T-cell (primary cell): ENCODE results near the gene ALG8. TPM values are rescaled to one million over a fixed set of nuclear protein-coding genes. Genes with fewer than 3 reads are reported as not detected.
"Not testable (repeated sequence)": the region's sequence is repeated elsewhere in the genome, so short reads cannot be mapped to it uniquely, and the experiment has no call there.

Source experiments
- ATAC-seq, 4 experiments: fragments of 200-7000 bp in 3 of 4; fragments of 150-1000 bp in 1 of 4; cut with Tn5 transposase; replicated peaks in 1 of 4; 1 replicate in 3 of 4; 2 replicates in 1 of 4; pipeline ENCODE4 v1.10.0; 2021; ENCODE audit warnings: moderate library complexity in 3 of 4, mild to moderate bottlenecking in 2 of 4, moderate number of reproducible peaks in 1 of 4
- CTCF ChIA-PET, 2 donors: fragments of 300-600 bp; sonication (Branson Sonifier 250); formaldehyde crosslinking; loops; one replicate each; lab custom pipeline; 2022; ENCODE audit warnings: antibody characterized with exemption in 2 of 2; lab: Charles Lee
- POLR2A ChIA-PET, 2 donors: fragments of 300-600 bp; sonication (Branson Sonifier 250); formaldehyde crosslinking; loops; one replicate each; lab custom pipeline; 2022; ENCODE audit warnings: antibody characterized with exemption in 2 of 2; lab: Charles Lee
- DNase-seq, 35 experiments: peaks; one replicate each; pipeline versions ENCODE4 v3.0.0 to v3.0.0-alpha.2; 2013 to 2023
- H3K27ac ChIP-seq: one replicate; pipeline ENCODE4 v1.5.1; 2013; ENCODE audit warnings: low read length
- H3K27me3 ChIP-seq, 2 experiments: replicated peaks in 1 of 2; 1 replicate in 1 of 2; 2 replicates in 1 of 2; pipeline versions ENCODE4 v1.6.1 to v1.7.0; 2013; ENCODE audit warnings: low read length in 1 of 2, mixed read lengths in 1 of 2; ENCODE audit not compliant: control insufficient read depth in 2 of 2, insufficient read depth in 2 of 2; ENCODE audit errors: extremely low read depth in 1 of 2
- H3K36me3 ChIP-seq, 2 donors: 1 replicate in 1 of 2; 2 replicates in 1 of 2; pipeline versions ENCODE4 v1.6.1 to v1.7.0; 2013; ENCODE audit warnings: low read length in 1 of 2; ENCODE audit not compliant: control insufficient read depth in 2 of 2, insufficient read depth in 1 of 2; ENCODE audit errors: extremely low read depth in 1 of 2
- H3K4me1 ChIP-seq, 2 experiments: 1 replicate in 1 of 2; 2 replicates in 1 of 2; pipeline versions ENCODE4 v1.6.1 to v1.7.0; 2013; ENCODE audit warnings: low read length in 2 of 2, mixed read lengths in 1 of 2; ENCODE audit not compliant: insufficient read depth in 2 of 2, control insufficient read depth in 1 of 2; ENCODE audit errors: extremely low read depth in 1 of 2
- H3K4me3 ChIP-seq, 2 donors: 1 replicate in 1 of 2; 2 replicates in 1 of 2; pipeline versions ENCODE4 v1.5.1 to v1.7.0; 2013; ENCODE audit warnings: mild to moderate bottlenecking in 2 of 2, low read length in 1 of 2, moderate library complexity in 1 of 2; ENCODE audit not compliant: control insufficient read depth in 1 of 2; ENCODE audit errors: extremely low read depth in 1 of 2
- H3K9me3 ChIP-seq: 2 replicates; pipeline ENCODE4 v1.7.0; 2013
- H3K27ac Mint-ChIP-seq, 2 donors: one replicate each; pipeline ENCODE4 v1.8.0; 2020 to 2021; ENCODE audit warnings: mild to moderate bottlenecking in 2 of 2, mixed read lengths in 2 of 2
- H3K27me3 Mint-ChIP-seq, 2 donors: one replicate each; pipeline ENCODE4 v1.8.0; 2021 to 2022; ENCODE audit warnings: mixed read lengths in 2 of 2
- H3K36me3 Mint-ChIP-seq: one replicate; pipeline ENCODE4 v1.8.0; 2021; ENCODE audit warnings: mixed read lengths
- H3K4me1 Mint-ChIP-seq, 3 donors: one replicate each; pipeline ENCODE4 v1.8.0; 2020 to 2022; ENCODE audit warnings: mixed read lengths in 3 of 3, mild to moderate bottlenecking in 1 of 3
- H3K4me3 Mint-ChIP-seq, 3 donors: one replicate each; pipeline ENCODE4 v1.8.0; 2020 to 2022; ENCODE audit warnings: mild to moderate bottlenecking in 3 of 3, mixed read lengths in 3 of 3, moderate library complexity in 3 of 3
- H3K9me3 Mint-ChIP-seq, 3 donors: one replicate each; pipeline ENCODE4 v1.8.0; 2020 to 2022; ENCODE audit warnings: mixed read lengths in 3 of 3
- WGBS: methylation state at CpG from one replicate; pipeline ENCODE4 v1.1.5; 2013; ENCODE audit warnings: missing lambda C conversion rate; ENCODE audit not compliant: insufficient coverage; 5-methylcytosine and 5-hydroxymethylcytosine counted together
- total RNA-seq, 35 experiments: library from RNA in 6 of 35; stranded (reverse) in 6 of 35; fragments of 120-200 nt in 1 of 35; gene quantifications; one replicate each; pipeline versions ENCODE4 v1.2.1 to v1.2.4 and lab custom pipeline; 2013 to 2026

ALG8 gene
- total RNA-seq, 5 donors from 2014 or later (not counting 1 experiment from before 2014, with no cell fraction given): 23.1 to 34.1 (median 31.8) TPM

DNA sequence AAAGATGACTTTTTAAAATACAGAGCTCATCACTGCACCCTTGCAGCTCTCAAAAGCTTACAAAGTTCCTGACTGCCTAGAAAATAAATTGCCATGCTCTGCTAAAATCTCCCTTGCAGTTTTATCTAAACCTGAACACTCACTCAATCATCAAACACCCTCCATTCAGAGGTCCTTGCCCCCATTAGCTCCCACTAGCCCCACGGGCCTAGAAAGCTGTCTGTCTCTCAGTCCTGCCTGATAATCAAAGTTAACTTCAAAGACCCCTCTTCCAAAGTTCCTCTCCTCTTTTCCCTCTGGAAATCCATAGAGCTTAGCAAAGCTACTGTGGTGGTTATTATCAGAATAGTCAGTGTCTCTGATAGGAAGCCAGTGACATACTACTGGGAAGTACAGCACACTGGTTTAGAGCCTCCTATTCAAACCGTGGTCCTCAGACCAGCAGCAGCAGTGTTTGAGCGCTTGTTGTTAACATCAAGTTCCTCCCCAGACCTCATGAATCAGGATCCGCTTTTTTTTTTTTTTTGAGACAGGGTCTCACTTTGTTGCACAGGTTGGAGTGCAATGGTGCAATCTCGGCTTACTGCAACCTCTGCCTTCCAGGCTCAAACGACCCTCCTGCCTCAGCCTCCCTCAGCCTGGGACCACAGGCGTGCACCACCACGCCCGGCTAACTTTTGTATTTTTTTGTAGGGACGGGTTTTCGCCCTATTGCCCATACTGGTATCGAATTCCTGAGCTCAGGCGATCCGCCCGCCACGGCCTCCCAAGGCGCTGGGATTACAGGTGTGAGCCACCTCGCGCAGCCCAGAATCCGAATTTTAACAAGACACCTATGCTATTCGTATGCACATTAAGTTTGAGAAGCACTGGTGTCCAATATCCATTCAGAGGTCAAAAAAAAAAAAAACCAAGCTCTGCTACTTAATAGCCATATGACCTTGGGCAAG lies 60.9 kb downstream of the ALG8 start:
- Mint-ChIP-seq H3K27me3 (no peaks in the 10 kb centered on the region), H3K9me3 (no peaks in the 10 kb centered on the region), H3K4me3 (peak overlapping the region; percentile 87 to 95 (median 93)), H3K36me3 (peaks cover 6% of the 10 kb centered on the region), H3K27ac (peak overlapping the region; percentile 63 to 98), H3K4me1 (peaks cover 53 to 70% (median 61%) of the 10 kb centered on the region in 3 donors)
- H3K4me1 ChIP-seq: peaks cover 16 to 52% of the 10 kb centered on the region in 2 experiments
- peak in 1 of 35 experiments; percentile 7 for DNase-seq
- H3K9me3 ChIP-seq: no peaks in the 10 kb centered on the region
- H3K27me3 ChIP-seq: no peaks in the 10 kb centered on the region
- H3K36me3 ChIP-seq: peaks cover 2 to 6% of the 10 kb centered on the region in 2 donors
- POLR2A ChIA-PET: interaction anchor here (0.6 to 0.9 kb wide), 3 partner anchors 61 to 128 kb away, joined by 3 read pairs; partner anchors contain the start of gene ALG8 (in 1 of the 2)
- no peak for ATAC-seq
- H3K4me3 ChIP-seq: peak overlapping the region; percentile 79 to 95
- 38% methylated on average over 11 of the region's 21 CpGs for WGBS
- H3K27ac ChIP-seq: no peak overlapping the region
- CTCF ChIA-PET: interaction anchor here (0.5 to 1.4 kb wide), 9 partner anchors 32 to 837 kb away, joined by 3 to 7 read pairs (median 3); partner anchors contain the start of genes INTS4 (in 1 of the 2) and NARS2 (in 1 of the 2)

DNA sequence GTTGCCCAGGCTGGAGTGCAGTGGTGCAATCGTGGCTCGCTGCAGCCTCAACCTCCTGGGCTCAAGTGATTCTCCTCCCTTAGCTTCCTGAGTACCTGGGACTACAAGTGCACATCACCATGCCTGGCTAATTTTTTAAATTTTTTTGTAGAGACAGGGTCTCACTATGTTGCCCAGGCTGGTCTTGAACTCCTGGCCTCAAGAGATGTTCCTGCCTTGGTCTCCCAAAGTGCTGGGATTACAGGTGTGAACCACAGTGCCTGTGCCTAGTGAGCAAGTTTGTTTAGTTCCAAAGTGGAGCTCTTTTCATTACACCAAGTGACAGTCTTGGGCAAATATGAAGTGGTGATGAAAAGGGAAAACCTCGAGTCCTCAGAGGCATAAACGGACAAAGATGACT lies 61.8 kb downstream of the ALG8 start:
- not testable (repeated sequence) for H3K9me3 ChIP-seq, ATAC-seq, H3K36me3 Mint-ChIP-seq, H3K27me3 ChIP-seq, H3K9me3 Mint-ChIP-seq, H3K27me3 Mint-ChIP-seq, H3K27ac ChIP-seq, H3K36me3 ChIP-seq, DNase-seq
- Histone ChIP-seq H3K4me1 (peaks cover 16 to 52% of the 10 kb centered on the region in 2 experiments), H3K4me3 (peak overlapping the region in 1 of 2 donors; percentile 0)
- Mint-ChIP-seq H3K27ac (peak overlapping the region; percentile 23 to 61), H3K4me3 (peak overlapping the region; percentile 87 to 95 (median 93)), H3K4me1 (peaks cover 53 to 71% (median 65%) of the 10 kb centered on the region in 3 donors)
- 81% methylated on average over 4 of the region's 4 CpGs for WGBS
- ChIA-PET POLR2A (interaction anchor here in 1 of 2 donors (0.6 kb wide), 1 partner anchor 350 kb away, joined by 3 read pairs; no protein-coding TSS in a partner anchor), CTCF (interaction anchor here (0.6 to 1.4 kb wide), 5 partner anchors 8 to 486 kb away, joined by 3 to 7 read pairs (median 4); partner anchors contain the start of genes ALG8 (in 1 of the 2) and INTS4 (in 1 of the 2))

DNA sequence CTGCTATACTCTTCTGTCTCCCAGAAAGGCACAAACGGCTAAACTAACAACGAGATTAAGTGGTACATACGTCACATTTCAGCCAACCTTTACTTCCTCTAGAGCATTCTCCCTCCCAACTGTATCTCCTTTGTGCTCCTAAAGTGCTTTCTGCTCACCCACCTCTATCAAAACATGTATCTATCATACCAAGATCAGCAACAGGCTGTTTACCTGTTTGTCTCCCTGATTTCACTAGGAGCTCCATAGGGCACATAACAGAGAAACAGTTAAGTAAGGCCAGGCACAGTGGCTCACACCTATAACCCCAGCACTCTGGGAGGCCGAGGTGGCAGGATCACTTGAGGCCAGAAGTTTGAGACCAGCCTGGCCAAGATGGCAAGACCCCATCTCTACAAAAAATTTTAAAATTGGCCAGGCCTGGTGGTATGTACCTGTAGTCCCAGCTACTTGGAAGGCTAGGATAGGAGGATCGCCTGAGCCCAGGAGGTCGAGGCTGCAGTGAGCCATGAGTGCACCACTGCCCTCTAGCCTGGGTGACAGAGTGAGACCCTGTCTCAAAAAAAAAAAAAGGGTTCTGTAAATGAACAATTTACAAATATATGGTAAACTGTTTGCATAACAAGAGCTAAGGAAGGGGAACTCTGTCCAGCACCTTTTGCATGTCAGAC lies 62.6 kb downstream of the ALG8 start:
- Mint-ChIP-seq H3K27me3 (no peaks in the 10 kb centered on the region), H3K4me1 (peaks cover 51 to 70% (median 67%) of the 10 kb centered on the region in 3 donors), H3K4me3 (peak overlapping the region; percentile 0 to 87 (median 14)), H3K27ac (peak overlapping the region in 1 of 2 donors; percentile 15), H3K36me3 (peaks cover 14% of the 10 kb centered on the region), H3K9me3 (no peaks in the 10 kb centered on the region)
- Histone ChIP-seq H3K9me3 (no peaks in the 10 kb centered on the region), H3K4me3 (no peak overlapping the region), H3K4me1 (peaks cover 16 to 52% of the 10 kb centered on the region in 2 experiments), H3K27me3 (no peaks in the 10 kb centered on the region), H3K27ac (no peak overlapping the region), H3K36me3 (peaks cover 6 to 8% of the 10 kb centered on the region in 2 donors)
- ChIA-PET POLR2A (interaction anchor here in 1 of 2 donors (0.6 to 0.9 kb wide), 2 partner anchors 9 to 350 kb away, joined by 3 to 5 read pairs; no protein-coding TSS in a partner anchor), CTCF (interaction anchor here in 1 of 2 donors (0.6 to 1.2 kb wide), 3 partner anchors 7 to 487 kb away, joined by 3 to 4 read pairs (median 3); partner anchors contain the start of gene ALG8)
- no peak for ATAC-seq
- no peak for DNase-seq
- WGBS: 71% methylated on average over 5 of the region's 6 CpGs

DNA sequence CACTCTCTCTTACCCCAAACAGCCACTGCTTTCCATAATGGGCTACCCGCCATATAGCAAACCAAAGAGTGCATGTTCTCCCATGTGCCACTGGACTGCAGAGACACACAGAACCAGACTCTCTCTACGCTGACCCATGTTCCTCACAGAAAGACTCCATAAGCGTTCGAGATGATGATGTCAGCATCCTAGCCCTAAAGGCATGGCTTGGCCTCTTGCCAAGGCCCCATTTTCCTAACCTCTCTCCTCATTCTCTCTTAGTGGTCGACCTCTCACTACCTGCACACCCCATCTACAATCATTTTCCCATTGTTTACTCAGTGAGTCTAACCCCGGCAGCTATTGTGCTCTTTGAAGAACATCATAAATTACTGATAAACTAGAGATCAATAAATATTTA lies 64.7 kb downstream of the ALG8 start:
- H3K4me1 ChIP-seq: peaks cover 14 to 36% of the 10 kb centered on the region in 2 experiments
- ATAC-seq (no peak), DNase-seq (no peak)
- H3K36me3 ChIP-seq: peaks cover 6 to 27% of the 10 kb centered on the region in 2 donors
- CTCF ChIA-PET: no interaction called here
- no peaks in the 10 kb centered on the region for H3K27me3 ChIP-seq
- POLR2A ChIA-PET: no interaction called here
- no peaks in the 10 kb centered on the region for H3K9me3 ChIP-seq
- no peak overlapping the region for H3K27ac ChIP-seq
- H3K4me3 Mint-ChIP-seq: no peak overlapping the region
- peaks cover 40 to 51% (median 50%) of the 10 kb centered on the region in 3 donors for H3K4me1 Mint-ChIP-seq
- H3K9me3 Mint-ChIP-seq: no peaks in the 10 kb centered on the region
- H3K27ac Mint-ChIP-seq: no peak overlapping the region
- no peaks in the 10 kb centered on the region for H3K27me3 Mint-ChIP-seq
- no peak overlapping the region for H3K4me3 ChIP-seq
- peaks cover 27% of the 10 kb centered on the region for H3K36me3 Mint-ChIP-seq
- WGBS: 87% methylated on average over 4 of the region's 6 CpGs

DNA sequence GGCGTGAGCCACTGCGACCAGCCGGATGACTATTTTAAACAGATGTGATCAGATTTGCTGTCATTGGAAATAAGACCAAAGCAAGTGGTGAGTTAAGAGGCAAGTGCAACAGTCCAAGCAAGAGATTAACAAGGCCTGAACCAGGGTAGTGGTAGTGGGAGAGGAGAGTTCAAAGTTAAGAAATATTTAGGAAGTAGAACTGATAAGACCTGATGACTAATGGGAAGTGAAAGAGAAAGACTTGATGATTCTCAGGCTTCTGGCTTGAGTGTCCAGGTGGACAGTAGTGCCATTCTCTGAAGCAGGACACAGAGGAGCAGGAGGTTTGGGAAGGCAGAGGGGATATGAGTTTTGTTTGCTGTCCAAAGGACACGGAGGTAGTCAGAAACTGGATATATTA lies 67.0 kb downstream of the ALG8 start:
- DNase-seq (no peak), ATAC-seq (no peak)
- Histone ChIP-seq H3K4me3 (no peak overlapping the region), H3K27ac (no peak overlapping the region), H3K9me3 (no peaks in the 10 kb centered on the region), H3K4me1 (peaks cover 6 to 21% of the 10 kb centered on the region in 2 experiments), H3K27me3 (no peaks in the 10 kb centered on the region), H3K36me3 (peaks cover 6 to 44% of the 10 kb centered on the region in 2 donors)
- ChIA-PET POLR2A (no interaction called here), CTCF (no interaction called here)
- H3K27ac Mint-ChIP-seq: no peak overlapping the region
- H3K4me3 Mint-ChIP-seq: no peak overlapping the region
- peaks cover 41% of the 10 kb centered on the region for H3K36me3 Mint-ChIP-seq
- H3K4me1 Mint-ChIP-seq: peaks cover 27 to 35% (median 34%) of the 10 kb centered on the region in 3 donors
- 93% methylated on average over 3 of the region's 4 CpGs for WGBS
- no peaks in the 10 kb centered on the region for H3K27me3 Mint-ChIP-seq
- no peaks in the 10 kb centered on the region for H3K9me3 Mint-ChIP-seq

DNA sequence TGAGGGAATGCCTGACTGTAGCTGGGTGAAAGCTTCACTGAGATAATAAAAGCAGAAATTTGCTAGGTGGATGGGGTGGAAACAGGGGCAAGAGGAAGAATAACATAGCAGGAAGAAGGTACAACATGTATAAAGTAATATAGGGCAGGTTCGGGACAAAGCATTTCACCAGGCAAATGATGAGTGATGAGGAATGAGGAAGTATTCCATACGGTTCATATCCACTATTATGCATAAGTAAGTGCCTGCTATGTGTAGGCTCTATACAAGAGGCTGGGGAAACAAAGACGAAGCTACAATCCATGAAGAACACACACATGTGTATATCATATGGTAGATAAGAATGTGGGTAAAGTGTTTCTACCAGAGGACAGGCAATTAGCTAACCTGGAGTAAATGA lies 67.7 kb downstream of the ALG8 start:
- H3K27me3 ChIP-seq: no peaks in the 10 kb centered on the region
- no peak overlapping the region for H3K27ac ChIP-seq
- Mint-ChIP-seq H3K4me1 (peaks cover 23 to 30% (median 28%) of the 10 kb centered on the region in 3 donors), H3K4me3 (no peak overlapping the region), H3K27ac (peak overlapping the region in 1 of 2 donors; percentile 53), H3K36me3 (peaks cover 43% of the 10 kb centered on the region), H3K9me3 (no peaks in the 10 kb centered on the region), H3K27me3 (no peaks in the 10 kb centered on the region)
- POLR2A ChIA-PET: no interaction called here
- no peak for ATAC-seq
- peaks cover 5 to 13% of the 10 kb centered on the region in 2 experiments for H3K4me1 ChIP-seq
- no peak overlapping the region for H3K4me3 ChIP-seq
- H3K36me3 ChIP-seq: peaks cover 6 to 46% of the 10 kb centered on the region in 2 donors
- no CpG with 5 or more reads among the region's 3 CpGs for WGBS
- CTCF ChIA-PET: no interaction called here
- no peaks in the 10 kb centered on the region for H3K9me3 ChIP-seq
- no peak for DNase-seq
